Myocyte (in vitro differentiated cells): ENCODE measurements around the gene MARK3. TPM values are rescaled to one million over a fixed set of nuclear protein-coding genes. Genes with fewer than 3 reads are reported as not detected.

ENCODE experiments used
- DNase-seq: peaks from one replicate; pipeline ENCODE4 v3.0.0-alpha.2; 2012; ENCODE audit warnings: low read depth
- total RNA-seq: library from RNA; depleted of rRNA; stranded (reverse); fragments of >200 nt; gene quantifications from 2 replicates; pipeline ENCODE4 v1.2.3, GENCODE V29; 2014

Gene MARK3
- total RNA-seq, 1 donor from 2014 or later: 82.0 TPM

DNA sequence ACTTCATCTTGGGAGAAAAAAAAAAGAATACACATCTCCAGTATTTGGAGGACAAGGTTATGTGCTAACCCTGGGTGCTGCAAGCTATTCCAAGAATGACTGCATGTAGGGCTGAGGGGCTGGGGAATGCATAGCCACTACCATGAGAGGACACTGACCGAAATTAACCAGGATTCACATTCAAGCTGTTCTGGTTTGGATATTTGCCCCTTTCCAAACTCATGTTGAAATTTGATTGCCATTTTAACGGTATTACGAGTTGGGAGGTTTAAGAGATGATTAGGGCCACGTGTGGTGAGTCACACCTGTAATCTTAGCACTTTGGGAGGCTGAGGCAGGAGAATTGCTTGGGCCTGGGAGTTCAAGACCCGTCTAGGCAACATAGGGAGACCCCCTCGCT is 18.5 kb upstream of the MARK3 start:
- no peak for DNase-seq

- no peak for DNase-seq
Measured at GRCh38 chr14:103367995-103368394, 17.2 kb upstream of the MARK3 start.

GRCh38 chr14:103370087-103370486 is 15.1 kb upstream of the MARK3 start:
- DNase-seq: no peak

DNA sequence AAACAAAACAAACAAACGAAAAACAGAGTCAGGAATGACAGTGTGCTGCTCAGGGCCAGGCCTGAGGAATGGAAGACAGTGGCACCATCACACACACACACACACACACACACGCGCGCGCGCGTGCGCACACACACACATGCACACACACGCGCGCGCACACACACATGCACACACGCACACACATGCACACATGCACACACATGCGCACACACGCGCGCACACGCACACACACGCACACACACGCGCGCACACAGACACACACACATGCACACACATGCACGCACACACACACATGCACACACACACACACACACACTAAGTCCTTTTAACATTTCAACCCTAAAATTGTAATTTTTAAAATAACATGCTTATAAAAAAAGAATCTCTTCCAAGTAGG is 13.2 kb upstream of the MARK3 start:
- DNase-seq: no peak

DNA sequence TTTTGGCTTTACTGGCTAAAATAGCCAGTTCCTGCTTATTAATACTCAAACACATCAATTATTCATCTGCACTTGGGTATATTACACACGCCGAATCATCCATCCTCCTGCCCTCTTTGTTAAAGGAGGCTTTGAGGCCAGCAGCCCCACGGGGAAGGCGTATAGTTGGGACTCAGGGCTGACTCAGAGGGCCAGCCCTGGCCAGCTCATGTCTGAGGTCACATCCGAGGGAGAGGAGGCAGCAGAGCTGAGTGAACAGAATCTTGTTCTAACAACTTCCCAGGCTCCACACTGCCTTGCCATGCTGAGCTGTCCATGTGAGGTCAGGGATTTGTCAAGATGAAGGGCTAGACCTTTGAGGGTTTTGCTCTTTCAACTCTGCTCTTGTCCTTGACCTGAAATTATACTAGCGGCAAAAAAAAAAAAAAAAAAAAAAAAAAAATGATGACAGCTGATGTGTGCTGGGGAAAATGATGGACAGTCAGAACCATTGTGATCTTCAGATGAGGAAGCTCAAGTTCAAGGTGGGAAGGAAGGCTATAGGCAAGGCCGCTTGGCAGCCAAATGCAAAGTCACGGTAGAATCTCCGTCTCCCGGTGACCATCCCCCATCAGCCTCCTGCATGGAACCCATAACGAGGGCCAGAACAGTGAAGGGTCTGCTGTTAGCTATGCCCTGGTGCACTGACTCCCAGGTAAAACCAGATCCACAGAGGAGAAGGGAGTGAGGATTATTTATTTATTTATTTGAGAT is 12.5 kb upstream of the MARK3 start:
- peak; percentile 83 for DNase-seq

DNA sequence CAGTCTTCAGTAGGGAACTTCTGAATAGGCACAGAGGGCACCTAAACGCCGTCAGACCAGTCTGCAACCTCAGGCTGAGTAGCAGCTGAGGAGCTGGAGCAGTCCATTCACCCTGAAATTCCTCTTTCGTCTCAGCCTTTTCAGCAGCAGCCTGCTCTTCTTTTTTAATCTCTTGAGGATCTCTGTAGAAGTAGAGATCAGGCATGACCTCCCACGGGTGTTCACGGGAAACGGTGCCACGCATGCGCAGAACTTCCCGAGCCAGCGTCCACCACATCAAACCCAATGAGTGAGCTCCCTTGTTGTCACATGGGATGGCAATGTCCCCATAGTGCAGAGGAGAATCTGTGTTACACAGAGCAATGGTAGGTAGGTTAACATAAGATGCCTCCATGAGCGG is 11.1 kb upstream of the MARK3 start:
- no peak for DNase-seq

GRCh38 chr14:103377522-103378037 is 7.6 kb upstream of the MARK3 start:
- DNase-seq: no peak

DNA sequence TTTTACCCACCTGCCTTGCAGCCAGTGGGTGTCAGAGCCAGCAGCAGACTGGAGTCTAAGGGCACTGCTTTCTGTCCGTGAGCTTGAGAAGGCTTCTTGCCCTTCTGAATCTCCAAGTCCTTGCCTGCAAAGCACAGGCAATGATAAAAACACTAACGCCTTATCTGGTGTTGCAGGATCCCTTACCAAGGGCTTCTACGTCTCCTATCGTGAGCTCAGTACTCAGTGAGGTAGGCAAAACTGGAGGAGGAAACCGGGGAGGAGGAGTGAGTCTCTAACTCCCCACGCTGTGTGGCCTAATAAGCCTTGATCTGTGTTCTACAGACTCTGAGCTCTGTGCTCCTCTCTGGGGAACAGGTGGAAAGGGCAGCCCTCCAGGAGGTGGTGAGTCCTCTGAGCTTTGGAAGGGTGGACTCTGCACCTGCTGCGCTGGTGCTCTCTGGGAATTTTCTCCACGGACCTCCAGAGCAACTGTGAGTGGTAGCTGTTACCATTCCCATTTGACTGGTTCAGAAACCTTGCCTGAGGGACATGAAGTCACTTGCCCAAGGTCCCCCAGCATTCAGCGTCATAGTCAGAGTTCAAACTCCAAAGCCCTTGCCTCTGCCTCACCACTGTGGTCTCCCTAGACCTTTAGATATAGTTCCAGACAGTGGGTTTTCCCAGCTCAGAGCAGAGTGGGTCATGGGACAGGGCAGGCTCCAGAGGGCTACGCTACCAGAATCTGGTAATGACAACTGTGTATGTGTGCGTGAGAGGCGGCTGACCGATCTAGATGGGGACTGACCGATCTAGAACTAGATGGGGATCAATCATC is 7.0 kb upstream of the MARK3 start:
- DNase-seq: peak; percentile 72

GRCh38 chr14:103380719-103381377 is 4.4 kb upstream of the MARK3 start:
- DNase-seq: no peak

DNA sequence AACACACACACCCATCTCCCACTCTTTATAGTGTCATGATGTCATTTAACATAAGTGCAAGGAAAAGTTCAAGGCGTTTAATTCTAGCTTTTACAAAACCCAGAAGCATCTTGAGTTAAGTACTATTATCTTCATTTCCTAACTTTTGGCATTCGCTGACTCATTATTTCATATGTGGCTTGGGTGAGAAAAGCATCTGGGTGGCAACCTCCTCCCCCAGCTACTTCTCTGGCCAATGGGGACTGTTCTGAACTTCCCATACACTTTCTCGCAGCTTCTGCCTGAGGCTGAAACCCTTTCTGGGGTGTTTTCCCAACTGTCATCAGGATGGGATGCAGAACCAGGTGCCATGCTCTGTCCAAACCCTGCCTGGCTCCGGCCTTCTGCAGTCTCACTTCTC is 2.8 kb upstream of the MARK3 start:
- DNase-seq: peak; percentile 29

DNA sequence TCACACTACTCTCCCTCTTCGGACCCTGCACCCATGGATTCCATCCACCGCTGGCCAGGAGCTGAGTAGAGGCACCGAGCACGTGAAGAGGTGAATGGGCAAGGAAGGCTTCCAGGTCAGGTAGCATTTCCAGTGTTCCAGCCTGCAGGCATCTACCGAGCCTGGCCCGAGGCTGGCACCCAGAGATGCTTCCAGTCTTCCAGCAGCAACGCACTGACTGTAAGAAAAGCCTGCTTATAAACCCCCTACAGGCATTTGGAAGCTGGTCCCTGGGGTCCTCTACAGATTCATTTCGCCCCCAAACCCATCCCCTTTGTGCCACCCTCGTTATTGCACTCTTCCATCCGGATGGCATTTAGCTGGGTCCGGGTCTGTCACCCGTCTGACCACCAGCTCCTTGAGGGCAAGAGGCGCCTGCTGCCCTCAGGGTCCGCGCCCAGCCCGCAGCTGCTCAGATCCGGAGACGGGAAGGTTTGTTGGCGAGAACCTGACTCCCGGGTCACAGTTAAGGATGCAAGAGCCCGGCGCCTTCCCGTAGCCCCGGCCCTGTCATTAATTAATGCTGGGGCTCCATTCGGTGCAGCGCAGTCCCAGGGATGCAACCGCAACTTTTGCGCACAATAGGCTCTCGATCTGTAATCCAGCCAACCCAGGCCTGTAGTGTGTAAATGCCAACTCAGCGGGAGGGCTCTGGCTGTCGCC is 614 bp upstream of the MARK3 start:
- DNase-seq: no peak

DNA sequence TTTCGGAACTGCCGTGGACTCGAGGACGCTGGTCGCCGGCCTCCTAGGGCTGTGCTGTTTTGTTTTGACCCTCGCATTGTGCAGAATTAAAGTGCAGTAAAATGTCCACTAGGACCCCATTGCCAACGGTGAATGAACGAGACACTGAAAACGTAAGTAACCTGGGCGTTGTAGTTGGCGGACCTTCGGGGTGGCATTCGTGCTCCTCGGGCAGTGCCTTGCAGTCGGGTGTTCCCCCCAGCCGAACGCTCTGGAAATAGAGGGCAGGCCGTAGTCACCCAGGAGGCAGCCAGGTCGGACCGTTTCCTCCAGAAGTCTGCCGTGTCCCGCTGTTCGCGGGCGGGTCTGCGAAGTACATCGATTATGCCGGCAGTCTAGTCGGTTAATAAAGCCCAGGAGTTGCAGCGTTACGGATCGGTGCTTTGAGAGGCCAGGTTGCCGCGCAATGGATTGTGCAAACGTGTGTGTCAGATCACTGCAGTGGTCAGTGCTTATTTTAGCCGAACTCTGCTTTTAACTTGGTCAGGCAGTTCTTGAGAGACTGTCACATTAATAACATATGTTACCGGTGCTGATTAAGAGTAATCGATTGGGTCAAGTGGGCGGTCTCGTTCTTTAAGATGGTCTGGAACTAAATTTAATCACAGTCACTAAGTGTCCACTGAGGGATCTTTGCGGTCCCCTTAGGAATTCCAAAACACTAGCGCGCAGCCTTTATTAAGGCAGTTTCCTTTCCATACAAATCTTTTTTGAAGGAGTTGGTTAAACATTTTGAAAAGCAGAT is 906 bp downstream of the MARK3 start:
- peak; percentile 21 for DNase-seq

DNA sequence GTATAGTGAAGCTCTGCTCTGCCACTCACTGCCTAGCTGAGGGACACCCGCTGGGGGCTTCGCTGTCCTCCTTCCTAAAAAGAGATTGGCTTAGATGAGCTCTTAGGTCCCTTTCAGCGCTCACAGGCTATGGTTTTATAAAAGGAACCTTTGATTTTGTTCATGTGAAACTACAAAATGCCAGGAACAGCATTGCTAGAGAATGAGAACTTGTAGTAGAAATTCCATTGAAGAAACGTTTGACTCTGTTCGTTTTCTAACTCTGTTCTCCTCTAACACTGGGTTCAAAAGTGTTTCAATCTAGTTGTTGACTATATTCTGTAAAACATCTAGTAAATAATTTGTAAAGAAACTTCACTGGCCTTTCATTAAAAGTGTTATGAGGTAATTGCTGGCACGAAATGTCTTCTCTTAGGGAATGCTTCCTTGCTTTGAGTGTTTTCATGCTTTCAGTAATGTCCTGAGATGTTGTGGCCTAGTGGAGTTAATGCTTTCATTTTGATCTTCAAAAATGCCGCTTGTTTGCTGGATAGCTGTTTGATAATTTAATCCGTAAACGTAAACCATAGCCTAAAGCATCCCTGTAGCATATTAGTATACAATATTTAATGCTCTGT is 1.6 kb downstream of the MARK3 start:
- no peak for DNase-seq

- DNase-seq: no peak
Measured at GRCh38 chr14:103388664-103389063, 3.4 kb downstream of the MARK3 start.

GRCh38 chr14:103390605-103391004 is 5.4 kb downstream of the MARK3 start:
- DNase-seq: no peak

DNA sequence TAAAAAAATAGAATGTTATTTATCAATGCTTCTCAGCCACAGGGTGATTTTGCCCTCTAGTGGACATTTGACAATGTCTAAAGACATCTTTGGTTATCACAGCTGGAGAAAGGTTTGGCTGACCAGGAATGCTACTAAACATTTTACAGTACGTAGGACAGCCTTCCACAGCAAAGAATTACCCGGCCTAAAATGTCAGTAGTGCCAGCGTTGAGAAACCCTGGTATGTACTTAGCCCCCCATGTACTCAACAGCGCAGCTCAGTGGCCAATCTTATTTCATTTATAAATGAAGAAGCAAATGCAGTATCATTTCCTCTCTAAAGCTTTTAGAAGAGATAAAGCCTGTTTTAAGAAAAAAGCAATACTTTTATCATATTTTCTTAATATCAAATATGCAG is 5.8 kb downstream of the MARK3 start:
- peak; percentile 77 for DNase-seq

GRCh38 chr14:103392106-103392505 is 6.9 kb downstream of the MARK3 start:
- DNase-seq: no peak

DNA sequence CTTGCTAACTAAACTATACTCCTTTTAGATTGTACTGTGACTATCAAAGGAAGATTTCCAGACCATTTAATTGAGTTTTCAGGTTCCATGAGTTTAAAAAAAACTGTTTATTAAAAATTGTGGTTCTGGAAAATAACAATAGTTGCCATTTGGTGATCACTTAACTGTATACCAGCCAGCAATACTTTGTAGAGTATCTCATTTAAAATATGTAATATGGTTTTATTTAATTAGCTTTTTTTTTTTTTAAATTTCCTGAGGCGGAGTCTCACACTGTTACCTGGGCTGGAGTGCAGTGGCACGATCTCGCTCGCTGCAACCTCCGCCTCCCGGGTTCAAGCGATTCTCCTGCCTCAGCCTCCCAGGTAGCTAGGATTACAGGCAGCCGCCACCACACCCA is 7.4 kb downstream of the MARK3 start:
- DNase-seq: no peak

DNA sequence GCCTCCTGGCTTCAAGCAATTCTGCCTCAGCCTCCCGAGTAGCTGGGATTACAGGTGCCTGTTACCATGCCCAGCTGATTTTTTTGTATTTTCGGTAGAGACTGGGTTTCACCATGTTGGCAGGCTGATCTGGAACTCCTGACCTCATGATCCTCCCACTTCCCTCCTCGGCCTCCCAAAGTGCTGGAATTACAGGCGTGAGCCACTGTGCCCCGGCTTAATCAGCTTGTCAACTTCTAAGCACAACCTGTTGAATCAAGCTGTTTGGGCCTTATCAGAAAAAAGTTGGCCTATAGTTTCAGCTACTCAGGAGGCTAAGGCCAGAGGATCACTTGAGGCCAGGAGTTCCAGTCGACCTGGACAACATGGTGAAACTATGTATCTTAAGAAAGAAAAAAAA is 7.9 kb downstream of the MARK3 start:
- no peak for DNase-seq
